GM18520 (cell line): Measurements from ENCODE around the gene GOLGB1.

Experiments
- ATAC-seq: cut with Tn5 transposase; IDR thresholded peaks from one replicate; pipeline ENCODE4 v1.9.1; 2021; ENCODE audit not compliant: unreplicated experiment

Gene GOLGB1

DNA sequence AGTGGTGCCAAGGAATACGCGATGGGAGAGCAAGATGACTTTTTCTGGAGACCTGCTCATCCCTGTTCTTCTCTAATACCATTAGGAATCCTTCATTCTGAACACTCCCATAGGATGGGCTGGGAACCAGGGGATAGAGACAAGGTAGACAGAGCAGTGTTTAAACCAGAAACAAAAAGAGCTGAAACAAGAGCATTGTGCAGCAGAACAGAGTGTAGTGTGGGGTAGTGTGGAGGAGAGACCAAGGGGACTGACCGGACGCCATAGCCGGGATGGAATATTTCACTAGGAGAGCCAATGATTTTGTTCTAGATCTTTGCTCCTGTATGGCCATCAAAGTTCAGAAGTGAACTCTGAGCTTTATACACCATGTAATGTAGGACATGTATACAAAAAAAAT lies 104.5 kb downstream of the GOLGB1 start:
- no peak for ATAC-seq

DNA sequence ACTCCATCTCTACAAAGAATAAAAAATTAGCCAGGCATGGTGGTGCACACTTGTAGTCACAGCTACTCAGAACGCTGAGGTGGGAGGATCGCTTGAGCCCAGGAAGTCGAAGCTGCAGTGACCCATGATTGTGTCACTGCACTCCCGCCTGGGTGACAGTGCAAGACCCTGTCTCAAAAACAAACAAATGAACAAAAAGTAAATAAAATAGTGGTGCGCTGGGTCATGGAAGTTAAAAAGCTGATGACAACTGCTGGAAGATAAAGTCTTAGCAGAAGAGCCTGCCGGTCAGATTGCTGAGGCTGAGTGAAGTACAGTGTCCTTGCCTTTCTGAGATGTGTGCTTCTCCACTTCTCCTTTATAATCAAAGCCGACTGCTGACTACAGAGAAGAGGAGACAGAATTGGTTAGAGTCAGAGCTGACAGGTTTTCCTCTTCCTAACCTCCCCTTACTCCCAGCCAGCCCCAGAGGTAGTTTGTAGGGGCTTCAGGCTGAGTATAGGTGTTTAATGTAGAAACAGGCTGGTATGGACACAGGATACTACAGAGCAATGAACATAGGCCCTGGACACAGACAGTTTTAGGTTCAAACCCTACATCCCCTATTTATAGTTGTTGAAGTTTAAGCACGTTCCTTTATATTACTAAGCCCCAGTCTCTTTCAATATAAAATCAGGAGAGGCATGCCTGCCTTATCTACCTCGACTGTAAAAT lies 106.8 kb downstream of the GOLGB1 start:
- ATAC-seq = no peak

DNA sequence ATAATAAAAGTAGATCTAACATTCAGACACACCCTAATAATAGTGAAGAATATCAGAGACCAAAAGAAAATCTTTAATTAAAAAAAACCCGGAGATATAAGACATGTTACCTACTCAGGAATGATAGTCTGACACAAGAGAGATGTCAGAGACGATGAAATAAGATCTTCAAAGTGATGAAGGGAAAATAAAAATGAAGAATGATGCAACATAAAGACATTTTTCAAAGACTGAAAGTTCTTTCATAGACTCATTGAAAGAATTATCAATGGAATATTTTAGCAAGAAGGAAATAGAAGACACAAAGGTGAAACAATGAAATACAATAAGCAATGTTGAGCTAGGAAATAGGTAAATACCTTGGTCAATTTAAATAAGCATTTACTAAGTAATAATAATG lies 108.4 kb downstream of the GOLGB1 start:
- no peak for ATAC-seq

DNA sequence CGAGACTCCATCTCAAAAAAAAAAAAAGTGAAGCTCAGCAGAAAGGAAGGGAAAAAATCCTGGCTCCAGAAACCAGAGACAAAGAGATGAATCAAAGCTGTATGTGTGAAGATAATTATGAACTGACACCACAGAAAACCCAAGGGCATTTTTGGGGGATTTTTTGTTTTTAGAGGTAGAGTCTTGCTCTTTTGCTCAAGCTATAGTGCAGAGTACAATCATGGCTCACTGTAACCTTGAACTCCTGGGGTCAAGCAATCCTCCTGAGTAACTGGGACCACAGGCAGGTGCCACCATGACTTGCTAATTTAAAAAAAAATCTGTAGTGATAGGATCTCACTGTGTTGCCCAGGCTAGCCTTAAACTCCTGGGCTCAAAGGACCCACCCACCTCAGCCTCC lies 111.6 kb downstream of the GOLGB1 start:
- no peak for ATAC-seq

DNA sequence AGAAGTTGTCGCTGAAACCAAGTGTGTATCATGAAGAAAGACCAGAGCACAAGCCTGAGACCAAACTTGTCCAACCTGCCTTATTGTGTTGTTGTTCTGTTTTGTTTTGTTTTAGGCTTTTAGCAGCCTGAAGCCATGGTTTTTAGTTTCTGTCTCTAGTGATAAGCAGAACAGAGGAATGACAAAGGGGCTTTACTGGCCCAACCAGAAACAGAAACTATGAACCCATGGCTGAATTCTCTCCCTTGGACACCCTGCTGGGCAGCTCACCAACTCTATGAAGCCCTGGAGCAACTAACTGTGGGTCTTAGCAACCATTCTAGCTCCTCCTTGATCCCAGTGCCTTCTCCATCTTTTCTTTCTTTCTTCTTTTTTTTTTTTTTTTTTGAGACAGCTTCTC lies 119.2 kb downstream of the GOLGB1 start:
- ATAC-seq = no peak

DNA sequence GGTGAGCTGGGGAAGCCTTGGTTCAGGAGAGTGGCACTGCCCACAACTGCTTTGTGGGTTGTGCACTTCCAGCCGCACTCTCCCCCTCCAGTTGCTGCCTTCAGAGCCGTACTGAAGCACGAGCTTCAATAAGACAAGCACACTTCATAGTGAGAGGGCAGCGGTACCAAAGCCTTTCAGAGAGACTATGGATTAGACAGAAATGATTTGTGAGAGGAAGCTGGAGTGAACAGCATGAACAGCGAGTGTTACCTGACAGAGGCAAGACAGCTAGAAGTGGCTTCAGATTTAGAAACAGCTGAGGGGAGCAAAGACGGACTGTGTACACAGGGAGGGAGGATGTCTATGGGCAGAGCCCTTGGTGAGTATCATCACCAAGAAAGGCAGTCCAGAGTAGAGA lies 119.9 kb downstream of the GOLGB1 start:
- ATAC-seq = no peak

DNA sequence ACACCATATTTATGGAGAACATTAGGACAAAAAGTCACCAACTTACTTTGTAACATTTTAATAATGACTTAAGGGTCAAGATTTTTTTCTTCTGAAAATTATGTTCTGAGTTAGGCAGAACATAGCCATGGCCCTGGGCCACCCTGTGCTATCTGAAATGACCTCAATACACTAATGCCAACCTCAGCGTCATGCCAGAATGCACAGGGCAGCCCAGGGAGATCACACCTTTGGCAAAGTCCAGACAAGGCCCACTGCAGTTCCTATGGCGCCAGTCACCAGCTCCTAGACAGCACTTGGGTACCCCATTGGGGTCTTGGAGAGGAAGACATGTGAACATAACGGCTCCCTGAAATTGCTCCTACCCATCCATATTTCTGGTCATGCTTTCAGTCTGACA lies 121.9 kb downstream of the GOLGB1 start:
- no peak for ATAC-seq

DNA sequence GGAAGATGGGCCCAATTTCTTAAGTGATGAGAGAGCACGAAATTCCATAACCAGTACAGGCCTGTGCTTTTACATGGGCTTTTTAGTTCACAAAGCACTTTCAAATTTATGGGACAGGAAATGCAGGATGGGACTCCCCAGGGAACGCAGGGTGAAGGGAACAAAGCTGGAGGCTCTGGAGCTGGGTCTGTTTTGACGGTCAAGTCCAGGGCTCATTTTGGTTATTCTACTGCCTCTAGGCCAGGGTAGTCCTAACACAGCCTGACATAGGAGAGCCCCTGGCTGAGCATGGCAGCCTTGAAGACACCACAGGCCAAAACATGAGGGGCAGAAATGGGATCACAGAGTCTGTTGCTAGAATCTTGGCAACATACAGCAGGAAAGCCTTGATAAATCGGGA lies 122.3 kb downstream of the GOLGB1 start:
- no peak for ATAC-seq

DNA sequence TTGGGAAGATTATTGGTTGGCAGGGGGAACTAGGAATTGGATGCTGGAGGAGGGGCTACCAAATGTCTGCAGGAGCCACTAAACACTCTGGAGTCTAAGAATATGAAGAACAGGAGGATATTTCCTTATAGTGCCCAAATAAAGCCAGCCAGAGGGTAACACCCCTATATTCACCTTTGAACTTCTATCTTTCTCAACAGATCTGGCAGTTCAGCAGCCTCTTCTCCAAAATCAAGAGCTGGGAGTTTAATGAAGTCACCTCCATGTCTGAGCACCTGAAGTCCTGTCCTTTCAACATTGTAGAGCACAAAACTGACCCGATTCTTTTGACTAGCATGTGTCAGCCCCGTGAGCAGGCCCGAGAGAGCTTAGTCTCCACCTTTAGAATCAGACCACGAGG lies 123.0 kb downstream of the GOLGB1 start:
- no peak for ATAC-seq

DNA sequence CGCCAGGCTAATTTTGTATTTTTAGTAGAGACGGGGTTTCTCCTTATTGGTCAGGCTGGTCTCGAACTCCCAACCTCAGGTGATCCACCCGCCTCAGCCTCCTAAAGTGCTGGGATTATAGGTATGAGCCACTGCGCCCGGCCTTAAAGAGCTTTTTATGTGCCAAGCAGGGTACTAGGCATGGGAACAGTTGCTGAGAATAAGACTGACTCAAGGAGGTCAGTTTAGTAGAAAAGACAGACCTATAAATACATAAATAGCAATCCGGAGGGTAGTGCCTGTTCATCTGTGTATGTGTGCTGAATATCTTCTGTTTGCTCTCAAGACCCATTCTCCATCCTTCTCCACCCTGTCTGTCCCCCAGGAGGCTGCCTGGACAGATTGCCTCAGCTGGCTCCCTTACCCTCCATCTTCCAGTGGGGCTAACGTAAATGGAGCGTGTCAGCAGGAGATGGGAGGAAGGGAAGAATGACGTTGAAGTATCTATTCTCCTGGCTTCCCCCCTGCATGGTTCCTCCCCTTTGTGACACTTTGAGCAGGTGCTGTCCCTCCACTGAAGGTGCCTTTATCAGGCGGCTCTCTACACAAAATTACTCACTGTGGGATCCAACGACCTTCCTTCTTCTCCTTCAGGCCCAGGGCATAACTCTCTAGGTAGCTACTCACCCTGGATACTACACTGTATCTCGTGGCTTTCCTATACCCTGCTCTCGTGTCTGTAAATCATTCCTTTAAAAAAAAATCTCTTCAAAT lies 125.2 kb downstream of the GOLGB1 start:
- no peak for ATAC-seq

DNA sequence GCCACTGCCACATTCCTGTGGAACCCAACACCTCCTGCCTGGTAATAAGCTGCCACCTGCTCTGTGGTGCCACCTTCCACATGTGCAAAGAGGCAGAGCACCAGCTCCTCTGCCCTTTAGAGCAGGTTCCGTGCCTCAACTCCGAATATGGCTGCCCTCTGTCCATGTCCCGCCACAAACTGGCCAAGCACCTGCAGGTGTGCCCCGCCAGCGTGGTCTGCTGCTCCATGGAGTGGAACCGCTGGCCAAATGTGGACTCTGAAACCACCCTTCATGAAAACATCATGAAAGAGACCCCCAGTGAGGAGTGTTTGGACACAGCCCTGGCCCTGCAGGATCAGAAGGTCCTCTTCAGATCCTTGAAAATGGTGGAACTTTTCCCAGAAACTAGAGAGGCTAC lies 128.1 kb downstream of the GOLGB1 start:
- no peak for ATAC-seq

DNA sequence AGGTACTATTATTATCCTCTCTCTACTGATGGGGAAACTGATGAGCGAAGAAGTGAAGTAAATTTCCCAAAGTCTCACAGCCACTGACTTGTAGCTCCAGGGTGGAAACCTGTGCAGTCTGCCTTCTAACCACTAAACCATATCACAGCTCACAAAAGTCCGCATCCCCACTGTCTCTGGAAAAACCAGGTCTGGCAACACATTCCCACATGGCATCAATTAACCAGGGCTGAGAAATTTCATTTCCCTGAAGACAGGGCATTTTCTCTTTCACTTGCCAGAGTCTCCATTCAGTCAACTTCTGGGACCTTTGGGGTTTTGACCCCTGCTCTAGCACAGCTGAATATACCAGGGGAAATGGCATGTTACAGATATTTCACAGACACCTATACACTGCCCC lies 129.8 kb downstream of the GOLGB1 start:
- no peak for ATAC-seq
